H9 (cell line): ENCODE data around the gene SPA17. TPM values are rescaled to one million over a fixed set of nuclear protein-coding genes. Genes with fewer than 3 reads are reported as not detected.

Experiments
- DNase-seq: peaks from one replicate; pipeline ENCODE4 v3.0.0-alpha.2; 2017
- H2AFZ ChIP-seq: one replicate; pipeline ENCODE4 v1.6.1; 2013; ENCODE audit warnings: mild to moderate bottlenecking, low read length, control low read depth, moderate library complexity
- H2AK5ac ChIP-seq: 2 replicates; pipeline ENCODE4 v1.6.1; 2013; ENCODE audit warnings: low read length, control low read depth, mixed read lengths; ENCODE audit not compliant: insufficient read length
- H2BK120ac ChIP-seq: one replicate; pipeline ENCODE4 v1.6.1; 2013; ENCODE audit warnings: low read depth, mild to moderate bottlenecking, low read length, control low read depth, inconsistent platforms; ENCODE audit not compliant: poor library complexity, severe bottlenecking
- H2BK12ac ChIP-seq: 2 replicates; pipeline ENCODE4 v1.6.1; 2013; ENCODE audit warnings: low read length, control low read depth, mixed read lengths, low read depth; ENCODE audit not compliant: insufficient read length
- H2BK15ac ChIP-seq: 2 replicates; pipeline ENCODE4 v1.6.1; 2013; ENCODE audit warnings: low read depth, low read length, control low read depth
- H2BK20ac ChIP-seq: one replicate; pipeline ENCODE4 v1.6.1; 2013; ENCODE audit warnings: low read depth, mild to moderate bottlenecking, low read length, control low read depth, inconsistent platforms; ENCODE audit not compliant: poor library complexity, severe bottlenecking
- H2BK5ac ChIP-seq: 2 replicates; pipeline ENCODE4 v1.6.1; 2013; ENCODE audit warnings: low read length, control low read depth, mixed read lengths; ENCODE audit not compliant: insufficient read length
- H3K14ac ChIP-seq: 2 replicates; pipeline ENCODE4 v1.6.1; 2013; ENCODE audit warnings: low read length, control low read depth; ENCODE audit not compliant: insufficient read depth
- H3K18ac ChIP-seq: 2 replicates; pipeline ENCODE4 v1.6.1; 2013; ENCODE audit warnings: low read depth, mild to moderate bottlenecking, mixed read lengths, low read length, control low read depth; ENCODE audit not compliant: insufficient read length
- H3K23ac ChIP-seq: 2 replicates; pipeline ENCODE4 v1.6.1; 2013; ENCODE audit warnings: low read length, control low read depth, mixed read lengths, low read depth; ENCODE audit not compliant: insufficient read length
- H3K23me2 ChIP-seq: 2 replicates; pipeline ENCODE4 v1.6.1; 2013; ENCODE audit warnings: low read depth, mild to moderate bottlenecking, mixed read lengths, low read length, control low read depth; ENCODE audit not compliant: insufficient read length, poor library complexity, severe bottlenecking
- H3K27ac ChIP-seq: 2 replicates; pipeline ENCODE4 v1.5.1; 2013; ENCODE audit warnings: low read length, control low read depth, mixed read lengths, low read depth; ENCODE audit not compliant: insufficient read length
- H3K27me3 ChIP-seq: 2 replicates; pipeline ENCODE4 v1.6.1; 2013; ENCODE audit warnings: low read length, control low read depth, inconsistent platforms; ENCODE audit not compliant: insufficient read depth
- H3K4ac ChIP-seq: 2 replicates; pipeline ENCODE4 v1.6.1; 2013; ENCODE audit warnings: low read depth, mild to moderate bottlenecking, control low read depth, inconsistent platforms, low read length, moderate library complexity
- H3K4me1 ChIP-seq: 2 replicates; pipeline ENCODE4 v1.6.1; 2013; ENCODE audit warnings: low read length, control low read depth, inconsistent platforms; ENCODE audit not compliant: insufficient read depth
- H3K4me2 ChIP-seq: 2 replicates; pipeline ENCODE4 v1.6.1; 2013; ENCODE audit warnings: low read length, control low read depth, mixed read lengths; ENCODE audit not compliant: insufficient read length, insufficient read depth
- H3K56ac ChIP-seq: 2 replicates; pipeline ENCODE4 v1.6.1; 2013; ENCODE audit warnings: low read depth, mild to moderate bottlenecking, mixed read lengths, low read length, control low read depth; ENCODE audit not compliant: insufficient read length
- H3K79me1 ChIP-seq: 2 replicates; pipeline ENCODE4 v1.6.1; 2013; ENCODE audit warnings: low read depth, mild to moderate bottlenecking, moderate library complexity, low read length, control low read depth, inconsistent platforms; ENCODE audit not compliant: insufficient read depth, poor library complexity, severe bottlenecking
- H3K79me2 ChIP-seq: 2 replicates; pipeline ENCODE4 v1.6.1; 2013; ENCODE audit warnings: low read length, control low read depth, inconsistent platforms; ENCODE audit not compliant: insufficient read depth
- H3K9ac ChIP-seq: 2 replicates; pipeline ENCODE4 v1.6.1; 2013; ENCODE audit warnings: low read length, control low read depth, mixed read lengths; ENCODE audit not compliant: insufficient read length; ENCODE audit errors: extremely low read depth
- H3K9me3 ChIP-seq: one replicate; pipeline ENCODE4 v1.6.1; 2013; ENCODE audit warnings: low read depth, low read length, inconsistent platforms; ENCODE audit not compliant: control insufficient read depth
- H3T11ph ChIP-seq: one replicate; pipeline ENCODE4 v1.6.1; 2013; ENCODE audit warnings: mild to moderate bottlenecking, low read length, control low read depth, inconsistent platforms
- H4K20me1 ChIP-seq: one replicate; pipeline ENCODE4 v1.6.1; 2013; ENCODE audit not compliant: control insufficient read depth, insufficient read length, insufficient read depth
- H4K5ac ChIP-seq: 2 replicates; pipeline ENCODE4 v1.6.1; 2013; ENCODE audit warnings: low read depth, mild to moderate bottlenecking, mixed read lengths, low read length, control low read depth; ENCODE audit not compliant: insufficient read length
- H4K8ac ChIP-seq: replicated peaks from 2 replicates; pipeline ENCODE4 v1.6.1; 2013; ENCODE audit warnings: low read length, control low read depth, mixed read lengths, low read depth; ENCODE audit not compliant: insufficient read length
- H4K91ac ChIP-seq: 2 replicates; pipeline ENCODE4 v1.6.1; 2013; ENCODE audit warnings: low read depth, mild to moderate bottlenecking, moderate library complexity, mixed read lengths, low read length, control low read depth; ENCODE audit not compliant: insufficient read length
- H3K27ac Mint-ChIP-seq, 3 experiments: 2 replicates in 2 of 3; 3 replicates in 1 of 3; pipeline ENCODE4 v1.8.0; 2020 to 2021; ENCODE audit warnings: mixed read lengths in 3 of 3, mild to moderate bottlenecking in 1 of 3, moderate library complexity in 1 of 3
- H3K27me3 Mint-ChIP-seq: 2 replicates; pipeline ENCODE4 v1.8.0; 2021; ENCODE audit warnings: low read depth, mild to moderate bottlenecking, moderate library complexity, mixed read lengths
- H3K36me3 Mint-ChIP-seq, 3 experiments: 2 replicates in 2 of 3; 3 replicates in 1 of 3; pipeline ENCODE4 v1.8.0; 2020 to 2021; ENCODE audit warnings: low read depth in 3 of 3, mixed read lengths in 3 of 3; ENCODE audit not compliant: insufficient read depth in 1 of 3
- H3K4me1 Mint-ChIP-seq, 2 experiments: 2 replicates each; pipeline ENCODE4 v1.8.0; 2020; ENCODE audit warnings: mixed read lengths in 2 of 2
- H3K4me3 Mint-ChIP-seq, 2 experiments: 2 replicates in 1 of 2; 3 replicates in 1 of 2; pipeline ENCODE4 v1.8.0; 2020 to 2021; ENCODE audit warnings: mild to moderate bottlenecking in 2 of 2, mixed read lengths in 2 of 2, moderate library complexity in 1 of 2
- H3K9me3 Mint-ChIP-seq, 2 experiments: 2 replicates in 1 of 2; 3 replicates in 1 of 2; pipeline ENCODE4 v1.8.0; 2020; ENCODE audit warnings: mild to moderate bottlenecking in 2 of 2, mixed read lengths in 2 of 2, moderate library complexity in 1 of 2
- WGBS: extraction: QIAGEN DNeasy Blood & Tissue Kit; methylation state at CpG from one replicate; pipeline ENCODE4 v1.1.7; 2013; ENCODE audit warnings: missing lambda C conversion rate, low lambda C conversion rate, mixed read lengths; ENCODE audit not compliant: insufficient read length; ENCODE audit errors: extremely low coverage; 5-methylcytosine and 5-hydroxymethylcytosine counted together
- total RNA-seq: library from RNA; stranded (reverse); gene quantifications from 2 replicates; pipeline ENCODE4 v1.2.1, GENCODE V29; 2021
- TF ChIP-seq, protein P1 (sequence below): fragments of 200-600 bp; sonication (generic); conservative IDR thresholded peaks from 3 replicates; pipeline ENCODE4 v1.8.0; 2021; ENCODE audit warnings: antibody characterized with exemption, mild to moderate bottlenecking

Gene SPA17
- total RNA-seq, 1 experiment from 2014 or later, result 6.9 TPM

DNA sequence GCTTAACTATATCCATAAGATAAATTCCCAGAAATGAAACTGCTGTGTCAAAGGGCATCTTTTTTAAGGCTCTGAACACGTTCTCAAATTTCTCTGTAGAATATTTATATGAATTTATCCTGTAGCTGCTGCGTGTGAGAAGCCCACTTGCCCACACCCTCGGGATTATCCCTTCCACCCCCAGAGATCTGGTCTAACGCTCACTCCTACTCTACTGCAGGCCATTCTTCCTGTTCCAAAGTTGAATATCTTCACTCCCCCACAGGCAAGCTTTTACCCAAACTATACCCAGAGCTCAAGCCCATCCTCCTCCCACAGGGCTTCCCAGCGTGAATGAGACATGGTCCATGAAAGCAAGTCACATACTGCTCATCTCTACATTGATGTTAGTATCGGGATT lies 25.1 kb upstream of the SPA17 start:
- Mint-ChIP-seq H3K27ac (no peak overlapping the region), H3K27me3 (peaks cover 2% of the 10 kb centered on the region), H3K4me3 (no peak overlapping the region; a peak in 1 of 5 replicates), H3K4me1 (peaks cover 5% of the 10 kb centered on the region in 2 experiments), H3K36me3 (no peaks in the 10 kb centered on the region), H3K9me3 (no peaks in the 10 kb centered on the region)
- no peaks in the 10 kb centered on the region for H3K9me3 ChIP-seq
- no peak overlapping the region for H3T11ph ChIP-seq
- no peak overlapping the region for H4K91ac ChIP-seq
- no CpG with 5 or more reads among the region's 6 CpGs for WGBS
- H3K4ac ChIP-seq, result no peak overlapping the region
- no peak overlapping the region for H2AK5ac ChIP-seq
- no peak overlapping the region for H3K27ac ChIP-seq
- H2BK15ac ChIP-seq, result no peak overlapping the region
- no peaks in the 10 kb centered on the region for H3K79me2 ChIP-seq
- peaks cover 3% of the 10 kb centered on the region; the same call in 1 of the 2 replicates for H3K27me3 ChIP-seq
- H2BK5ac ChIP-seq, result no peak overlapping the region
- no peak overlapping the region for H2BK120ac ChIP-seq
- H3K18ac ChIP-seq, result no peak overlapping the region
- TF ChIP-seq, protein P1, sequence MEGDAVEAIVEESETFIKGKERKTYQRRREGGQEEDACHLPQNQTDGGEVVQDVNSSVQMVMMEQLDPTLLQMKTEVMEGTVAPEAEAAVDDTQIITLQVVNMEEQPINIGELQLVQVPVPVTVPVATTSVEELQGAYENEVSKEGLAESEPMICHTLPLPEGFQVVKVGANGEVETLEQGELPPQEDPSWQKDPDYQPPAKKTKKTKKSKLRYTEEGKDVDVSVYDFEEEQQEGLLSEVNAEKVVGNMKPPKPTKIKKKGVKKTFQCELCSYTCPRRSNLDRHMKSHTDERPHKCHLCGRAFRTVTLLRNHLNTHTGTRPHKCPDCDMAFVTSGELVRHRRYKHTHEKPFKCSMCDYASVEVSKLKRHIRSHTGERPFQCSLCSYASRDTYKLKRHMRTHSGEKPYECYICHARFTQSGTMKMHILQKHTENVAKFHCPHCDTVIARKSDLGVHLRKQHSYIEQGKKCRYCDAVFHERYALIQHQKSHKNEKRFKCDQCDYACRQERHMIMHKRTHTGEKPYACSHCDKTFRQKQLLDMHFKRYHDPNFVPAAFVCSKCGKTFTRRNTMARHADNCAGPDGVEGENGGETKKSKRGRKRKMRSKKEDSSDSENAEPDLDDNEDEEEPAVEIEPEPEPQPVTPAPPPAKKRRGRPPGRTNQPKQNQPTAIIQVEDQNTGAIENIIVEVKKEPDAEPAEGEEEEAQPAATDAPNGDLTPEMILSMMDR, result no peak
- H3K56ac ChIP-seq, result no peak overlapping the region
- H2BK20ac ChIP-seq, result no peak overlapping the region
- H2BK12ac ChIP-seq, result no peak overlapping the region
- H4K5ac ChIP-seq, result no peak overlapping the region
- no peaks in the 10 kb centered on the region for H3K4me1 ChIP-seq
- no peaks in the 10 kb centered on the region for H4K20me1 ChIP-seq
- no peak overlapping the region for H3K9ac ChIP-seq
- H4K8ac ChIP-seq, result no peak overlapping the region
- H3K23ac ChIP-seq, result no peak overlapping the region
- H3K79me1 ChIP-seq, result no peaks in the 10 kb centered on the region
- H3K14ac ChIP-seq, result no peak overlapping the region
- no peak for DNase-seq
- no peaks in the 10 kb centered on the region for H3K23me2 ChIP-seq
- no peak overlapping the region for H3K4me2 ChIP-seq
- no peak overlapping the region for H2AFZ ChIP-seq
